Stimulated activated CD8-positive, alpha-beta memory T cell treated with anti-CD3 and anti-CD28 coated beads, Interleukin-15, amount 100 ng/mL, for 4 hours (primary cell): Measurements from ENCODE around the gene TMEM14C.

Experiments used
- DNase-seq, 2 donors: peaks; one replicate each; pipeline ENCODE4 v3.0.0-alpha.2; 2020; ENCODE audit warnings: low read depth in 2 of 2

The TMEM14C gene

GRCh38 chr6:10759884-10760329 lies 37.0 kb downstream of the TMEM14C start:
- no peak for DNase-seq

- no peak for DNase-seq
These were observed 40.1 kb downstream of the TMEM14C start for GRCh38 chr6:10763006-10763405.

- no peak for DNase-seq
These were observed 46.5 kb downstream of the TMEM14C start for GRCh38 chr6:10769419-10769818.

GRCh38 chr6:10771371-10771894 lies 48.6 kb downstream of the TMEM14C start:
- DNase-seq: no peak

- DNase-seq: no peak
These were observed 55.4 kb downstream of the TMEM14C start for GRCh38 chr6:10778230-10778629.

GRCh38 chr6:10779076-10779475 lies 56.2 kb downstream of the TMEM14C start:
- DNase-seq: no peak
